PC-9 (cell line): Measurements from ENCODE around the gene PVALEF.

Experiments
- CTCF ChIP-seq: fragments of 200-600 bp; sonication (generic); conservative IDR thresholded peaks from 2 replicates; pipeline ENCODE4 v1.6.1; 2017; ENCODE audit warnings: mixed run types, antibody characterized with exemption, mild to moderate bottlenecking, moderate library complexity
- EZH2 ChIP-seq: fragments of 200-600 bp; sonication (generic); IDR thresholded peaks from 2 replicates; pipeline ENCODE4 v1.8.0; 2017; ENCODE audit warnings: antibody characterized with exemption, low read depth

- no peak for TF ChIP-seq CTCF
- TF ChIP-seq EZH2 = no peak
Measured at GRCh38 chr17:81166033-81166492, 756 bp downstream of the PVALEF start, which contains the start of gene AATK.
